HepG2 (cell line): ENCODE data around the gene EDEM3. TPM values are rescaled to one million over a fixed set of nuclear protein-coding genes. Genes with fewer than 3 reads are reported as not detected.

Experiments
- ARNTL ChIP-seq: sonication (generic); formaldehyde crosslinking; IDR thresholded peaks from 2 replicates; pipeline ENCODE4 v1.4.0; 2020; ENCODE audit warnings: mild to moderate bottlenecking, missing genetic modification reagents
- ATF1 ChIP-seq: IDR thresholded peaks from 2 replicates; pipeline ENCODE4 v1.6.1; 2016; ENCODE audit warnings: mild to moderate bottlenecking, control low read depth
- CREB1 ChIP-seq, 2 experiments: fragments of 450-650 bp in 1 of 2; IDR thresholded peaks; 2 replicates each; pipeline ENCODE4 v1.6.1; 2016 to 2017; ENCODE audit warnings: control low read depth in 1 of 2, mild to moderate bottlenecking in 1 of 2, missing compliant biosample characterization in 1 of 2, missing genetic modification characterization in 1 of 2
- EP300 ChIP-seq, 3 experiments: sonication (generic) in 1 of 3; formaldehyde crosslinking in 1 of 3; IDR thresholded peaks; 2 replicates each; pipeline versions ENCODE4 v1.5.1 to v1.6.1; 2011 to 2020; ENCODE audit warnings: low read depth in 2 of 3, low read length in 2 of 3, borderline replicate concordance in 1 of 3, improper control_type of control experiment in 1 of 3, mild to moderate bottlenecking in 1 of 3, missing genetic modification reagents in 1 of 3, moderate library complexity in 1 of 3
- FOXK1 ChIP-seq: sonication (generic); formaldehyde crosslinking; IDR thresholded peaks from 2 replicates; pipeline ENCODE4 v1.4.0; 2020; ENCODE audit warnings: low read depth, missing genetic modification reagents, borderline replicate concordance
- FOXP1 ChIP-seq, 2 experiments: fragments of 450-650 bp in 1 of 2; IDR thresholded peaks; 2 replicates each; pipeline ENCODE4 v1.6.1; 2017 to 2018; ENCODE audit warnings: antibody characterized with exemption in 1 of 2
- GATAD2A ChIP-seq: IDR thresholded peaks from 2 replicates; pipeline ENCODE4 v1.6.1; 2016
- KDM5B ChIP-seq: sonication (generic); formaldehyde crosslinking; IDR thresholded peaks from 2 replicates; pipeline ENCODE4 v1.4.0; 2020; ENCODE audit warnings: missing genetic modification reagents, mild to moderate bottlenecking, borderline replicate concordance
- MIXL1 ChIP-seq: IDR thresholded peaks from 2 replicates; pipeline ENCODE4 v1.6.1; 2016
- NKX3-1 ChIP-seq: sonication (generic); formaldehyde crosslinking; IDR thresholded peaks from 2 replicates; pipeline ENCODE4 v1.5.0; 2020; ENCODE audit warnings: missing genetic modification reagents
- SATB2 ChIP-seq: sonication (generic); formaldehyde crosslinking; IDR thresholded peaks from 2 replicates; pipeline ENCODE4 v1.5.0; 2020; ENCODE audit warnings: missing genetic modification reagents
- SIN3A ChIP-seq: IDR thresholded peaks from 2 replicates; pipeline ENCODE4 v1.6.1; 2011; ENCODE audit warnings: low read depth, mild to moderate bottlenecking, control low read depth, low read length, borderline replicate concordance
- SOX6 ChIP-seq, 2 experiments: fragments of 450-650 bp in 1 of 2; sonication (generic) in 1 of 2; formaldehyde crosslinking in 1 of 2; IDR thresholded peaks; 2 replicates each; pipeline versions ENCODE4 v1.4.0 to v1.6.1; 2017 to 2020; ENCODE audit warnings: antibody characterized with exemption in 1 of 2, mild to moderate bottlenecking in 1 of 2, missing genetic modification reagents in 1 of 2
- SP4 ChIP-seq: sonication (generic); formaldehyde crosslinking; IDR thresholded peaks from 2 replicates; pipeline ENCODE4 v1.8.1; 2023; ENCODE audit warnings: mild to moderate bottlenecking, missing genetic modification reagents
- ZNF20 ChIP-seq: sonication (generic); formaldehyde crosslinking; IDR thresholded peaks from 2 replicates; pipeline ENCODE4 v1.4.0; 2020; ENCODE audit warnings: mild to moderate bottlenecking, moderate library complexity, missing genetic modification reagents
- ZNF263 ChIP-seq: sonication (generic); formaldehyde crosslinking; IDR thresholded peaks from 2 replicates; pipeline ENCODE4 v1.4.0; 2020; ENCODE audit warnings: missing genetic modification reagents
- ZNF552 ChIP-seq: sonication (generic); formaldehyde crosslinking; IDR thresholded peaks from 2 replicates; pipeline ENCODE4 v1.9.0; 2022; ENCODE audit warnings: missing genetic modification reagents, mild to moderate bottlenecking, borderline replicate concordance
- ZNF737 ChIP-seq: sonication (generic); formaldehyde crosslinking; IDR thresholded peaks from 2 replicates; pipeline ENCODE4 v1.5.0; 2020; ENCODE audit warnings: missing genetic modification reagents, mild to moderate bottlenecking, borderline replicate concordance
- polyA plus RNA-seq, 8 experiments: library from polyadenylated mRNA; depleted of rRNA in 3 of 8; stranded (reverse) in 7 of 8; unstranded in 1 of 8; fragments of >200 nt; fragmentation: Illumina TruSeq in 4 of 8; extraction: Trizol in 4 of 8; gene quantifications; 2 replicates each; pipeline versions ENCODE4 v1.2.1 to v1.2.3, GENCODE V29; 2011 to 2016; ENCODE audit warnings: low read depth in 4 of 8, missing spikeins in 1 of 8, mixed read lengths in 1 of 8; ENCODE audit not compliant: insufficient read depth in 1 of 8
- total RNA-seq, 5 experiments: library from RNA; depleted of rRNA; stranded (reverse); fragments of >200 nt; fragmentation: Illumina TruSeq; extraction: Trizol; gene quantifications; 2 replicates each; pipeline ENCODE4 v1.2.3, GENCODE V29; 2016; ENCODE audit warnings: low read depth in 1 of 5
- TF ChIP-seq, protein P1 (sequence below): sonication (generic); formaldehyde crosslinking; IDR thresholded peaks from 2 replicates; pipeline ENCODE4 v1.5.1; 2020; ENCODE audit warnings: missing genetic modification reagents, mild to moderate bottlenecking, borderline replicate concordance
- TF ChIP-seq, protein P2 (sequence below): sonication (generic); formaldehyde crosslinking; IDR thresholded peaks from 2 replicates; pipeline ENCODE4 v1.4.0; 2020; ENCODE audit warnings: missing genetic modification reagents
- TF ChIP-seq, protein P3 (sequence below): sonication (generic); formaldehyde crosslinking; IDR thresholded peaks from 2 replicates; pipeline ENCODE4 v1.9.0; 2022; ENCODE audit warnings: missing genetic modification reagents, mild to moderate bottlenecking, borderline replicate concordance
- TF ChIP-seq, protein P4 (sequence below): conservative IDR thresholded peaks from 2 replicates; pipeline ENCODE4 v1.6.1; 2018; ENCODE audit warnings: missing genetic modification reagents

Gene EDEM3
- total and polyA plus RNA-seq, 2 of the 13 experiments (the other 11 are each of a cell fraction or from before 2014, with no cell fraction given) = 13.1 to 18.2 TPM

DNA sequence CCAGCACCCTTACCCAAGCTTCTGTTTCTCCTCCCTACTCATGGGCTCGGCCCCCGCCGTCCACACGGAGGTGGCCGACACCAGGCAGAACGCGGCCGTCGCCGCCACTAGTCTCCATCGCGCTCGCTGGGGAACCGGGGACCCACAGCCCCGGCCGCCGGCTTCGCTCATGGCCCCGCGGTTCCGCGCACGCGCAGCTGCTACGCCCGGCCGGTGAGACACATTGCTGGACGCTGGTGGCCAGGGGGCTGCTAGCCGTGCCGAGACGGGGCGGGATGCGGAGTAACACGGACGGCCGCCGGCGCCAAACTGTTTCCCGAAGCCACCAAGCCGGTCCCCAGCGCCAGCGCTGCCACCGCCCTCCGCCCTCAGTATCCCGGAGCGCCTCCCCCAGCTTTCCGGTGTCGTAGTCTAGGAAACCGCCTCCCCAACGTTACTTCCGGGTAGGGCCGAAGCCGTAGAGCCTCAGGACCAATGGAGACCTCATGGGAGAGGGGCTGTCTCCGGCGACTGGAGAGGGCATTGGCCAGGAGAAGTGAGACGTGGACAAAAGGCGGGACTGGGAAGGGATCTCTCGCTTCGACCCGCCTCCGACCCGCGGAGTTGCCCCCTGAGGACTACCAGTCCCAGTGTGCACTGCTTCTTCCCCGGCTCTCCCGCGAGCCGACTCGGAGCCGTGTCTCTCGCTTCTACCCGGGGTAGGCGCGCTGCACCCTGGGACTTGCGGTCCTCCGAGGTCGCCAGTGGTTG is at the start of gene EDEM3 (continued):
- TF ChIP-seq ZNF552 (CRISPR knock-in tag) (0 out of 2 replicates have a peak, but pooled peaks have one; percentile 78), MIXL1 (CRISPR knock-in tag) (0 out of 2 replicates have a peak, but pooled peaks have one; percentile 9), GATAD2A (CRISPR knock-in tag) (0 out of 2 replicates have a peak, but pooled peaks have one; percentile 21), EP300 (IDR thresholded peaks at IDR 0.05; ENCODE audit: low read depth in 2 of 2, low read length in 2 of 2) (0 out of 4 replicates have a peak, but pooled peaks of 1 of the 2 experiments have one; percentile 6), EP300 (CRISPR knock-in tag; IDR thresholded peaks at IDR 0.05; ENCODE audit: borderline replicate concordance) (no peak), ATF1 (CRISPR knock-in tag) (peak; percentile 92), ARNTL (no peak), SIN3A (peak; percentile 57; the same call in 1 of the 2 replicates), SP4 (CRISPR knock-in tag) (peak; percentile 62), KDM5B (CRISPR knock-in tag) (peak; percentile 67; the same call in 1 of the 2 replicates), ZNF263 (CRISPR knock-in tag) (no peak), ZNF737 (CRISPR knock-in tag) (no peak), CREB1 (IDR thresholded peaks at IDR 0.05) (peak; percentile 87), CREB1 (CRISPR knock-in tag; IDR thresholded peaks at IDR 0.05) (peak; percentile 96), SATB2 (CRISPR knock-in tag) (peak; percentile 72; the same call in 1 of the 2 replicates), SOX6 (IDR thresholded peaks at IDR 0.05) (no peak), SOX6 (CRISPR knock-in tag; IDR thresholded peaks at IDR 0.05) (0 out of 2 replicates have a peak, but pooled peaks have one; percentile 18), FOXK1 (CRISPR knock-in tag) (peak; percentile 5; the same call in 1 of the 2 replicates), NKX3-1 (0 out of 2 replicates have a peak, but pooled peaks have one; percentile 27), ZNF20 (CRISPR knock-in tag) (no peak), FOXP1 (IDR thresholded peaks at IDR 0.05) (no peak), FOXP1 (CRISPR knock-in tag; IDR thresholded peaks at IDR 0.05) (no peak)
- TF ChIP-seq, protein P1, sequence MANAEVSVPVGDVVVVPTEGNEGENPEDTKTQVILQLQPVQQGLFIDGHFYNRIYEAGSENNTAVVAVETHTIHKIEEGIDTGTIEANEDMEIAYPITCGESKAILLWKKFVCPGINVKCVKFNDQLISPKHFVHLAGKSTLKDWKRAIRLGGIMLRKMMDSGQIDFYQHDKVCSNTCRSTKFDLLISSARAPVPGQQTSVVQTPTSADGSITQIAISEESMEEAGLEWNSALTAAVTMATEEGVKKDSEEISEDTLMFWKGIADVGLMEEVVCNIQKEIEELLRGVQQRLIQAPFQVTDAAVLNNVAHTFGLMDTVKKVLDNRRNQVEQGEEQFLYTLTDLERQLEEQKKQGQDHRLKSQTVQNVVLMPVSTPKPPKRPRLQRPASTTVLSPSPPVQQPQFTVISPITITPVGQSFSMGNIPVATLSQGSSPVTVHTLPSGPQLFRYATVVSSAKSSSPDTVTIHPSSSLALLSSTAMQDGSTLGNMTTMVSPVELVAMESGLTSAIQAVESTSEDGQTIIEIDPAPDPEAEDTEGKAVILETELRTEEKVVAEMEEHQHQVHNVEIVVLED (CRISPR knock-in tag) = peak; percentile 77
- TF ChIP-seq, protein P2, sequence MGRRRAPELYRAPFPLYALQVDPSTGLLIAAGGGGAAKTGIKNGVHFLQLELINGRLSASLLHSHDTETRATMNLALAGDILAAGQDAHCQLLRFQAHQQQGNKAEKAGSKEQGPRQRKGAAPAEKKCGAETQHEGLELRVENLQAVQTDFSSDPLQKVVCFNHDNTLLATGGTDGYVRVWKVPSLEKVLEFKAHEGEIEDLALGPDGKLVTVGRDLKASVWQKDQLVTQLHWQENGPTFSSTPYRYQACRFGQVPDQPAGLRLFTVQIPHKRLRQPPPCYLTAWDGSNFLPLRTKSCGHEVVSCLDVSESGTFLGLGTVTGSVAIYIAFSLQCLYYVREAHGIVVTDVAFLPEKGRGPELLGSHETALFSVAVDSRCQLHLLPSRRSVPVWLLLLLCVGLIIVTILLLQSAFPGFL (CRISPR knock-in tag) = 0 out of 2 replicates have a peak, but pooled peaks have one; percentile 47
- TF ChIP-seq, protein P3, sequence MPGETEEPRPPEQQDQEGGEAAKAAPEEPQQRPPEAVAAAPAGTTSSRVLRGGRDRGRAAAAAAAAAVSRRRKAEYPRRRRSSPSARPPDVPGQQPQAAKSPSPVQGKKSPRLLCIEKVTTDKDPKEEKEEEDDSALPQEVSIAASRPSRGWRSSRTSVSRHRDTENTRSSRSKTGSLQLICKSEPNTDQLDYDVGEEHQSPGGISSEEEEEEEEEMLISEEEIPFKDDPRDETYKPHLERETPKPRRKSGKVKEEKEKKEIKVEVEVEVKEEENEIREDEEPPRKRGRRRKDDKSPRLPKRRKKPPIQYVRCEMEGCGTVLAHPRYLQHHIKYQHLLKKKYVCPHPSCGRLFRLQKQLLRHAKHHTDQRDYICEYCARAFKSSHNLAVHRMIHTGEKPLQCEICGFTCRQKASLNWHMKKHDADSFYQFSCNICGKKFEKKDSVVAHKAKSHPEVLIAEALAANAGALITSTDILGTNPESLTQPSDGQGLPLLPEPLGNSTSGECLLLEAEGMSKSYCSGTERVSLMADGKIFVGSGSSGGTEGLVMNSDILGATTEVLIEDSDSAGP (CRISPR knock-in tag) = peak; percentile 83; the same call in 1 of the 2 replicates
- TF ChIP-seq, protein P4, sequence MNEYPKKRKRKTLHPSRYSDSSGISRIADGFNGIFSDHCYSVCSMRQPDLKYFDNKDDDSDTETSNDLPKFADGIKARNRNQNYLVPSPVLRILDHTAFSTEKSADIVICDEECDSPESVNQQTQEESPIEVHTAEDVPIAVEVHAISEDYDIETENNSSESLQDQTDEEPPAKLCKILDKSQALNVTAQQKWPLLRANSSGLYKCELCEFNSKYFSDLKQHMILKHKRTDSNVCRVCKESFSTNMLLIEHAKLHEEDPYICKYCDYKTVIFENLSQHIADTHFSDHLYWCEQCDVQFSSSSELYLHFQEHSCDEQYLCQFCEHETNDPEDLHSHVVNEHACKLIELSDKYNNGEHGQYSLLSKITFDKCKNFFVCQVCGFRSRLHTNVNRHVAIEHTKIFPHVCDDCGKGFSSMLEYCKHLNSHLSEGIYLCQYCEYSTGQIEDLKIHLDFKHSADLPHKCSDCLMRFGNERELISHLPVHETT = peak; percentile 24; the same call in 1 of the 2 replicates
